Natural killer cell (primary cell): ENCODE data around the gene PIGV. TPM values are rescaled to one million over a fixed set of nuclear protein-coding genes. Genes with fewer than 3 reads are reported as not detected.

ENCODE experiments used
- ATAC-seq, 3 donors: fragments of 150-1000 bp in 2 of 3; fragments of 200-7000 bp in 1 of 3; cut with Tn5 transposase; 1 replicate in 1 of 3; 2 replicates in 2 of 3; pipeline ENCODE4 v1.10.0; 2021; ENCODE audit warnings: mild to moderate bottlenecking in 2 of 3, moderate library complexity in 2 of 3
- DNase-seq, 2 donors: peaks; one replicate each; pipeline versions ENCODE4 v3.0.0 to v3.0.0-alpha.2; 2013 to 2021; ENCODE audit warnings: mixed read lengths in 1 of 2
- H3K27ac ChIP-seq: one replicate; pipeline ENCODE4 v1.5.1; 2013; ENCODE audit warnings: mild to moderate bottlenecking, low read length
- H3K27me3 ChIP-seq: one replicate; pipeline ENCODE4 v1.6.1; 2013; ENCODE audit warnings: low read length; ENCODE audit not compliant: control insufficient read depth, insufficient read depth
- H3K36me3 ChIP-seq: one replicate; pipeline ENCODE4 v1.6.1; 2013; ENCODE audit warnings: low read length; ENCODE audit not compliant: control insufficient read depth, insufficient read depth
- H3K4me1 ChIP-seq: one replicate; pipeline ENCODE4 v1.6.1; 2013; ENCODE audit warnings: low read length; ENCODE audit not compliant: control insufficient read depth, insufficient read depth
- H3K4me3 ChIP-seq: one replicate; pipeline ENCODE4 v1.5.1; 2013; ENCODE audit warnings: low read length
- H3K9me3 ChIP-seq: one replicate; pipeline ENCODE4 v1.6.1; 2013; ENCODE audit warnings: low read length; ENCODE audit not compliant: control insufficient read depth, insufficient read depth
- H3K27ac Mint-ChIP-seq, 2 donors: one replicate each; pipeline ENCODE4 v1.8.0; 2022; ENCODE audit warnings: mild to moderate bottlenecking in 2 of 2, mixed read lengths in 2 of 2, moderate library complexity in 1 of 2
- H3K27me3 Mint-ChIP-seq, 2 donors: one replicate each; pipeline ENCODE4 v1.8.0; 2022; ENCODE audit warnings: low read depth in 2 of 2, mixed read lengths in 2 of 2
- H3K36me3 Mint-ChIP-seq: one replicate; pipeline ENCODE4 v1.8.0; 2022; ENCODE audit warnings: mixed read lengths
- H3K4me1 Mint-ChIP-seq, 2 donors: one replicate each; pipeline ENCODE4 v1.8.0; 2022; ENCODE audit warnings: mixed read lengths in 2 of 2
- H3K4me3 Mint-ChIP-seq: one replicate; pipeline ENCODE4 v1.8.0; 2022; ENCODE audit warnings: mild to moderate bottlenecking, moderate library complexity, mixed read lengths
- H3K9me3 Mint-ChIP-seq, 2 donors: one replicate each; pipeline ENCODE4 v1.8.0; 2022; ENCODE audit warnings: mixed read lengths in 2 of 2
- WGBS: methylation state at CpG from one replicate; pipeline ENCODE4 v1.1.7; 2013; ENCODE audit warnings: missing lambda C conversion rate; ENCODE audit not compliant: insufficient coverage; 5-methylcytosine and 5-hydroxymethylcytosine counted together
- intact Hi-C: fragments of 100-400 bp; cut with micrococcal nuclease; formaldehyde crosslinking; loops from one replicate; pipeline ENCODE4 v1.14.2; 2022
- total RNA-seq, 4 donors: library from RNA; stranded (reverse); fragments of 120-200 nt in 1 of 4; gene quantifications; one replicate each; pipeline versions ENCODE4 v1.2.3 to v1.2.4, GENCODE V29; 2013 to 2022
- TF ChIP-seq, protein P1 (sequence below): fragments of 200-600 bp; IDR thresholded peaks from one replicate; pipeline ENCODE4 v1.8.0; 2022; ENCODE audit warnings: antibody characterized with exemption

The PIGV gene
- total RNA-seq, 3 donors from 2014 or later (not counting 1 experiment from before 2014, with no cell fraction given), result 23.1 to 35.2 (median 30.3) TPM

DNA sequence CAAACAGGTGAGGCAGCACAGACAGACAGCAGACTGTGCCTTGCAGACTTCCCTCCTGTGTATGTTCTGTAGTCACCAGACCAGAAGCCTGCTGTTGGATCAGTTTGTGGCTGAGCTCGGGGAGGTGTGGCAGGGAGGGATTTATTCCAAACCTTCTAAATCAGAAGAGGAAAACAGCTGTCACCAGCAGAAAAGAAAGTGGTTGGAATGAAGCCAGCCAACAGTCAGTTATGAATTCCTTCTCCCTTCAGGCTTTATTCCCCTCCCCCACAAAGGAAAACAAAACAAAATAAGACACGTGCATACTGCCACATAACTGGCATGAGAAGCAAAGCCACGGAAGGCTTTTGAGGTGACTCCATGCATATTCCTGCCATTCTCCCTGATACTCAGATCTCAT lies 19.0 kb upstream of the PIGV start:
- peaks cover 19% of the 10 kb centered on the region for H3K36me3 Mint-ChIP-seq
- H3K27me3 Mint-ChIP-seq, result no peaks in the 10 kb centered on the region
- WGBS, result 75% methylated on average over 2 of the region's 3 CpGs
- H3K4me1 Mint-ChIP-seq, result peaks cover 16 to 28% of the 10 kb centered on the region in 2 donors
- intact Hi-C loops, result no loop called here
- H3K4me3 ChIP-seq, result no peak overlapping the region
- H3K4me3 Mint-ChIP-seq, result no peak overlapping the region
- H3K9me3 ChIP-seq, result no peaks in the 10 kb centered on the region
- H3K36me3 ChIP-seq, result peaks cover 88% of the 10 kb centered on the region
- DNase-seq (no peak), ATAC-seq (no peak)
- H3K27ac Mint-ChIP-seq, result peak overlapping the region; percentile 25 to 57
- peaks cover 10% of the 10 kb centered on the region for H3K4me1 ChIP-seq
- H3K27ac ChIP-seq, result no peak overlapping the region
- H3K27me3 ChIP-seq, result no peaks in the 10 kb centered on the region
- no peaks in the 10 kb centered on the region for H3K9me3 Mint-ChIP-seq
- TF ChIP-seq, protein P1, sequence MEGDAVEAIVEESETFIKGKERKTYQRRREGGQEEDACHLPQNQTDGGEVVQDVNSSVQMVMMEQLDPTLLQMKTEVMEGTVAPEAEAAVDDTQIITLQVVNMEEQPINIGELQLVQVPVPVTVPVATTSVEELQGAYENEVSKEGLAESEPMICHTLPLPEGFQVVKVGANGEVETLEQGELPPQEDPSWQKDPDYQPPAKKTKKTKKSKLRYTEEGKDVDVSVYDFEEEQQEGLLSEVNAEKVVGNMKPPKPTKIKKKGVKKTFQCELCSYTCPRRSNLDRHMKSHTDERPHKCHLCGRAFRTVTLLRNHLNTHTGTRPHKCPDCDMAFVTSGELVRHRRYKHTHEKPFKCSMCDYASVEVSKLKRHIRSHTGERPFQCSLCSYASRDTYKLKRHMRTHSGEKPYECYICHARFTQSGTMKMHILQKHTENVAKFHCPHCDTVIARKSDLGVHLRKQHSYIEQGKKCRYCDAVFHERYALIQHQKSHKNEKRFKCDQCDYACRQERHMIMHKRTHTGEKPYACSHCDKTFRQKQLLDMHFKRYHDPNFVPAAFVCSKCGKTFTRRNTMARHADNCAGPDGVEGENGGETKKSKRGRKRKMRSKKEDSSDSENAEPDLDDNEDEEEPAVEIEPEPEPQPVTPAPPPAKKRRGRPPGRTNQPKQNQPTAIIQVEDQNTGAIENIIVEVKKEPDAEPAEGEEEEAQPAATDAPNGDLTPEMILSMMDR, result no peak

DNA sequence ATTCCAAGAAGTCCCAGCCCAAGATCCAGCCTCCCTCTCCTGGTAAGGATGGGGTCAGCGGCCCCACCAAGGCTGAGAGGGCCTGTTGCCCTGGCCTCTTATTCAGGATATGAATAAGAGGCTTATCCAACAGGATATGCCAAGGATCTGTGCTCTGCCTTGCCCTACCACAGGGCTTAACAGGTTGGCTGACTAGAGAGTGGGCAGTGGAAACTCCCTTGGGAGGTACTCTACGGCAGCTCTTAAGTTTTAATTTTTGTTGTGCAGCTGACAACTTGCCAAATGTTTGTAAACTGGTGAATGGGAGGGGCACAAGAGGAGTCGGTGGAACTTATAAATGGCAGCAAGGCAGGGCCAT lies 16.5 kb upstream of the PIGV start:
- ATAC-seq (no peak), DNase-seq (no peak)
- H3K36me3 Mint-ChIP-seq, result peaks cover 19% of the 10 kb centered on the region
- TF ChIP-seq, protein P1, result no peak
- no peaks in the 10 kb centered on the region for H3K9me3 Mint-ChIP-seq
- 77% methylated on average over 3 of the region's 3 CpGs for WGBS
- H3K27me3 Mint-ChIP-seq, result no peaks in the 10 kb centered on the region
- peaks cover 10 to 31% of the 10 kb centered on the region in 2 donors for H3K4me1 Mint-ChIP-seq
- Histone ChIP-seq H3K27ac (no peak overlapping the region), H3K4me1 (no peaks in the 10 kb centered on the region), H3K9me3 (no peaks in the 10 kb centered on the region), H3K27me3 (no peaks in the 10 kb centered on the region), H3K4me3 (no peak overlapping the region), H3K36me3 (peaks cover 94% of the 10 kb centered on the region)
- intact Hi-C loops, result no loop called here
- peak overlapping the region; percentile 54 to 82 for H3K27ac Mint-ChIP-seq
- no peak overlapping the region for H3K4me3 Mint-ChIP-seq

DNA sequence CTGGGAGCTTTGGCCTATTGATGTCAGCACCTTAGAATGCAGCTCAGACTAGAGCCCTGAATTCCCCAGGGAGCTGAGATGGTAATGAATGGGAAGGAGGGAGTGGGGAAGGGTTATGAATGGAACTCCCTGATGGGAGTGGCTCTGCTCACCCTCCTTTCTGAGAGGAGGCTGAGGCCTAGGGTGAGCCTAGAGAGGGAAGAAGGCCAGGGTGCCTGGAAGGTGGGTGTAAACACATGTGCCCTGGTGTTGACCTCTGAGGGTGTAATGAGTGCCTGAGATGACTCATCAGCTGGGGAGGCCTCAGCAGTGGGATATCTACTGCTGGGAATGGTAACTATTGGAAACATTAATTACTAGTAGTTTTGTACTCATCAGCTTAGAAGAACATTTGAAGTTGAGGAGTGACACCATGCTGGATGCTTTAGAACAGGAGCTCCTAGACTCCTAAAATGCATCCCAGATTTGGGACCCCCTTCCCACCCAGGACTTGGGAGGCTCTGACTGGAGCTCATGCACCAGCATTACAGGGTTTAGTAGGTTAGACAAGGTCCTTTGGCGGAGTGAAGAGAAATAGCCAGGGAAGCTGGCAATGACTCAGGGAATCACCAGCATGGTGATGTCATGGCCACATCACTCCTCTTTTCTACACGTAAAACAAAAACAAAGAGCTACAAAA lies 16.0 kb upstream of the PIGV start:
- Histone ChIP-seq H3K4me1 (no peaks in the 10 kb centered on the region), H3K27me3 (no peaks in the 10 kb centered on the region), H3K27ac (no peak overlapping the region), H3K4me3 (no peak overlapping the region), H3K36me3 (peaks cover 93% of the 10 kb centered on the region), H3K9me3 (no peaks in the 10 kb centered on the region)
- peaks cover 10 to 31% of the 10 kb centered on the region in 2 donors for H3K4me1 Mint-ChIP-seq
- intact Hi-C loops, result no loop called here
- no peaks in the 10 kb centered on the region for H3K27me3 Mint-ChIP-seq
- peaks cover 19% of the 10 kb centered on the region for H3K36me3 Mint-ChIP-seq
- DNase-seq (no peak), ATAC-seq (peak in 2 of 3 donors; percentile 48 to 59)
- no peaks in the 10 kb centered on the region for H3K9me3 Mint-ChIP-seq
- peak overlapping the region; percentile 54 to 82 for H3K27ac Mint-ChIP-seq
- TF ChIP-seq, protein P1, result no peak
- H3K4me3 Mint-ChIP-seq, result no peak overlapping the region
- 95% methylated on average over 2 of the region's 2 CpGs for WGBS

DNA sequence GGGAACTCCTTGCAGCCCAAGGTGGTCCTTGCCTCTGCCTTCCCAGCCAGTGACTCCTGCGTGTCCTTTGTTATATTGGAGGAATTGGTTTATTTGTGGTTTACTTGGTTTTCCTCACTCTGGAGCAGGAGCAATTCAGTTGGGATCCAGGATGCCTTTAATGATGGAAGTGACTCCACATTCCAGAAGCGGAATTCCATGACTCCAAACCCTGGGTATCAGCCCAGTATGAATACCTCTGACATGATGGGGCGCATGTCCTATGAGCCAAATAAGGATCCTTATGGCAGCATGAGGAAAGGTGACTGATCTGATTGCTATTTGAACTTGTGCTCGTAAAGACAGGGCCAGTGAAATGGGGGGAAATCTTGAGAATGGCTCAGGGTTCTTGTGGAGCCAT lies 15.1 kb upstream of the PIGV start:
- intact Hi-C loops, result no loop called here
- no peaks in the 10 kb centered on the region for H3K9me3 ChIP-seq

More for the DNA sequence above, 15.1 kb upstream of the PIGV start:
- H3K27ac ChIP-seq, result no peak overlapping the region
- 96% methylated on average over 4 of the region's 4 CpGs for WGBS
- no peak overlapping the region for H3K4me3 ChIP-seq
- no peak for DNase-seq
- Mint-ChIP-seq H3K36me3 (peaks cover 16% of the 10 kb centered on the region), H3K4me3 (no peak overlapping the region), H3K27ac (peak overlapping the region; percentile 54 to 82), H3K27me3 (no peaks in the 10 kb centered on the region), H3K9me3 (no peaks in the 10 kb centered on the region), H3K4me1 (peaks cover 10 to 29% of the 10 kb centered on the region in 2 donors)
- H3K27me3 ChIP-seq, result no peaks in the 10 kb centered on the region
- ATAC-seq, result no peak
- peaks cover 93% of the 10 kb centered on the region for H3K36me3 ChIP-seq
- no peaks in the 10 kb centered on the region for H3K4me1 ChIP-seq
- TF ChIP-seq, protein P1, result no peak
